Cardiac septum (tissue), 1 donor: ENCODE results near the gene MDN1. TPM values are rescaled to one million over a fixed set of nuclear protein-coding genes. Genes with fewer than 3 reads are reported as not detected.
"Not testable (repeated sequence)": the region's sequence is repeated elsewhere in the genome, so short reads cannot be mapped to it uniquely, and the experiment has no call there.

ENCODE experiments used
- DNase-seq: peaks from one replicate; pipeline ENCODE4 v3.0.0-alpha.2; 2020; ENCODE audit warnings: low spot score
- intact Hi-C: fragments of 100-400 bp; cut with DNase I; formaldehyde crosslinking; loops from one replicate; pipeline ENCODE4 v1.14.0; 2022
- total RNA-seq: library from RNA; stranded (reverse); fragmentation: NEBNext Ultra II Directional; extraction: Animal tissue kit (Norgen Biotek cat#: 25700); gene quantifications from one replicate; pipeline ENCODE4 v1.2.1, GENCODE V29; 2021
- donor health status: DM: no; HTN: no; CAD: no.

Gene MDN1
- total RNA-seq, 1 donor from 2014 or later = 21.1 TPM

- intact Hi-C loops = no loop called here
Measured at GRCh38 chr6:89828988-89829471, 9.4 kb upstream of the MDN1 start.

DNA sequence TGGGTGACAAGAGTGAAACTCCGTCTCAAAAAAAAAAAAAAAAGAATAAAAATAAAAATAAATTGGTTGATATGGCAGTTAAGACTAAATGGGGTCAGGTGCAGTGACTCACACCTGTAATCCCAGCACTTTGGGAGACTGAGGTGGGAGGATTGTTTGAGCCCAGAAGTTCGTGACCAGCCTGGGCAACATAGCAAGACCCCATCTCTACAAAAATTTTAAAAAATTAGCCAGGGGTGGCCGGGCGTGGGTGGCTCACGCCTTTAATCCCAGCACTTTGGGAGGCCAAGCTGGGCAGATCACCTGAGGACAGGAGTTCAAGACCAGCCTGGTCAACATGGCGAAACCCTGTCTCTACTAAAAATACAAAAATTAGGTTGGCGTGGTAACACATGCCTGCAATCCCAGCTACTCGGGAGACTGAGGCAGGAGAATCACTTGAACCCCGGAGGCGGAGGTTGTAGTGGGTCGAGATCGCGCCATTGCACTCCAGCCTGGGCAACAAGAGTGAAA, 8.9 kb upstream of the MDN1 start:
- DNase-seq, intact Hi-C loops: not testable (repeated sequence)

More at GRCh38 chr6:89828988-89829471, 9.4 kb upstream of the MDN1 start:
- DNase-seq = no peak

GRCh38 chr6:89826029-89826528, 6.5 kb upstream of the MDN1 start:
- intact Hi-C loops = no loop called here
- no peak for DNase-seq

- no peak for DNase-seq
- intact Hi-C loops = no loop called here
Measured at GRCh38 chr6:89818977-89819335, 638 bp downstream of the MDN1 start.

GRCh38 chr6:89817481-89817880, 2.1 kb downstream of the MDN1 start:
- intact Hi-C loops = no loop called here
- no peak for DNase-seq

GRCh38 chr6:89813422-89813821, 6.2 kb downstream of the MDN1 start:
- DNase-seq, intact Hi-C loops: not testable (repeated sequence)

DNA sequence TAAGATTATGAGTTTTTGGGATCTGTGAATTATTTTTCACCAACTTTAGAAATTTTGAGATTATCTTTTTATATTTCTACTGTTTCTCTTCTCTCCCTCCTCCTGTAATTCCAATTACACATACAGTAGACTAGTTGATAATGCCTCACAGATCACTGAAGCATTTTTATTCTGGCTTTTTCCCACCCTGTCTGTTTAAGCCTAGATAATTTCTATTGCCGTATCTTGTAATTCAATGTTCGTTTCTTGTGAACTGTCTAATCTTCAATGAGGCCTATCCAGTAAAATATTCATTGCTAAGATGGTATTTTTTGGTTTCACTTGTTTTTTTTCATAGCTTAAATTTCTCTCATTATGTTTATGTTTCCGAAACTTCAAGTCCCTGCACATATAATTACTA, 12.0 kb downstream of the MDN1 start:
- intact Hi-C loops = no loop called here
- no peak for DNase-seq

DNA sequence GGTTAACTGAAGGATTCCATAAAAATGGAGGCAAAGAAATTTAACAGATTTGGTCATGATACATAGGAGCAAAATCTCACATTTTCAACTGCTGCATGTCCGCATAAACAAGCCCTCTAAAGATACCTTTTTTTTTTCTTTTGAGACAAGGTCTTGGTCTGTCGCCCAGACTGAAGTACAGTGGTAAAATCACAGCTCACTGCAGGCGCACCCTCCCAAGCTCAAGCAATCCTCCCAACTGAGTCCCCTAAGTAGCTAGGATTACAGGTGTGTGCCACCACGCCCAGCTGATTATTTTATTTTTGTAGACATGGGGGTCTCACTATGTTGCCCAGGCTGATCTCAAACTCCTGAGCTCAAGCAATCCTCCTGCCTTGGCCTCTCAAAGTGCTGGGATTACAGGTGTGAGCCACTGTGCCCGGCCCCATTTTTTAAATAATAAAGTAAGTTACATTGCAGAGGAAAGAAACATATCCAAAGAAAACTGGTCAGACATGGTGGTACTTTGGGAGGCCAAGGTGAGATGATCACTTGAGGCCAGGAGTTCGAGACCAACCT, 13.7 kb downstream of the MDN1 start:
- intact Hi-C loops = no loop called here
- DNase-seq = no peak

GRCh38 chr6:89803271-89803670, 16.3 kb downstream of the MDN1 start:
- no peak for DNase-seq
- intact Hi-C loops = no loop called here

DNA sequence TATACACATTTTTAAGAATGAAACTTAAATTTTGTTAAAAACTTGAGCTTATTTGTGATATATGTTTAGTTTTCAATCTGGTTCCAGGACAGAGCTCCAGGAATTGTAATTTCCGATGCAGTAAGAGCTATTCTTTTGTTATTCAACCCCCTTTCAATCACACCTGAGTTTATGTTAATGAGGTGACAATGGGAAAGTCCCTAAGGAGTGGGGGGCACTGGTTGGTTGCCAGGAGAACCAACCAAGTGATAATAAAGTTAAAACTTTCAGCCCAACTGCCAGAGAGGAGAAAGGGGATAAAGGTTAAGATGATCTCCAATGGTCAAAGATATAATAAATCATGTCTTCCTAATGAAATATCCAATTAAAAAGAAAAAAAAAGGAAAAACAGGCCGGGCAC, 19.8 kb downstream of the MDN1 start:
- intact Hi-C loops = no loop called here
- no peak for DNase-seq

DNA sequence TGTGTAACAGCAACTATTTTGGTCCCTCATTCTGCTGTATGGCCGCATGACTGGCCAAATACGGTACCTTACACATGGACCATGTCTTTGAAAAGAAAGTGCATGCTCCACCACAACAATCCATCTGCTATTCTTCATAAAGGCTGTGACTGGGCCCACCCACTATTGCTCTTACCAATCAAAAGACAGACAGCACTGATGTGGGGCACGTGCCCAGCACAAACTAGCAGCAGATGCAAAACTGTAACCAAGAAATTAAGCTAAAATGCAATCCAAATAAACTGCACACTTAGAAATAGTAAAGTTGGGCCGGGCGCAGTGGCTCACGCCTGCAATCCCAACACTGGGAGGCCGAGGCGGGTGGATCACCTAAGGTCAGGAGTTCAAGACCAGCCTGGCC, 20.5 kb downstream of the MDN1 start:
- no peak for DNase-seq

GRCh38 chr6:89797317-89797716, 22.3 kb downstream of the MDN1 start:
- no peak for DNase-seq
- intact Hi-C loops = no loop called here

More for the DNA sequence above, 20.5 kb downstream of the MDN1 start:
- intact Hi-C loops = no loop called here

DNA sequence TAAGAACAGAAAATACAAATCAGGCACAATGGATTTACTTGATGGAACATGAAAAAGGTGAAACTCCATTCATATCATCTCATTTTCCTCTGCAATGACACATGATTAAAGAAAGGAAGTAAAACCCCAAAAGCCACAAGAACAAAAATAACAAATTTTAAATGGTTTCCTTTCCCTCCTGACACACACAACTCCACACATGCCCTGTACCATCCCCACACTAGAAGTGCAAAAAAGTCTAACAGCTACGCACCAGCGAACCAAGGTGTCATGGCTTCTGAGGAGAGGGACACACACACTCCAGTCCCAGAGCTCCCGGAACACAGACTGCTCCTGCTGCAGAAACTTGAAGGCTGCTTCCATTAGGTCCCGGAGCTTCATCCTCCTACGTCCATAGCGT, 25.3 kb downstream of the MDN1 start:
- DNase-seq = no peak
- intact Hi-C loops = no loop called here

- DNase-seq = no peak
- intact Hi-C loops = no loop called here
Measured at GRCh38 chr6:89793586-89793985, 26.0 kb downstream of the MDN1 start.

DNA sequence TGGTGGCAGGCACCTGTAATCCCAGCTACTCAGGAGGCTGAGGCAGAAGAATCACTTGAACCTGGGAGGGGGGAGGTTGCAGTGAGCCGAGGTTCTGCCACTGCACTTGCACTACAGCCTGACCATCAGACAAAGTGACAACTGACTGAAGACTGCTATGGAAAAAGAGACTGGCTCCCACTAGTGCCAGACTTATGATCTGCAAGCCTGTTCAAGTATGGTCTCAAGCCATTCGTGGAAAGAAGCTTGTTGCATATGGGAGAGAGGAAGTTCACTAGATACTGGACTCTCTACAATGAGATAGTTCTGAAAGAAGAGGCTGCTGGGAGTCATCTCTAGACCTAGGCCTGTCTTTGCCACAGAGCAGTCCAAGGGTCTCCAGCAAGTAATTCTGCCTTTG, 26.7 kb downstream of the MDN1 start:
- DNase-seq = no peak
- intact Hi-C loops = no loop called here

- intact Hi-C loops = no loop called here
- no peak for DNase-seq
Measured at GRCh38 chr6:89790403-89790802, 29.2 kb downstream of the MDN1 start.

GRCh38 chr6:89789980-89790379, 29.6 kb downstream of the MDN1 start:
- intact Hi-C loops = no loop called here
- DNase-seq = no peak

GRCh38 chr6:89787660-89788328, 31.8 kb downstream of the MDN1 start:
- DNase-seq = no peak
- intact Hi-C loops = no loop called here

GRCh38 chr6:89786970-89787369, 32.6 kb downstream of the MDN1 start:
- intact Hi-C loops = no loop called here
- DNase-seq = no peak

DNA sequence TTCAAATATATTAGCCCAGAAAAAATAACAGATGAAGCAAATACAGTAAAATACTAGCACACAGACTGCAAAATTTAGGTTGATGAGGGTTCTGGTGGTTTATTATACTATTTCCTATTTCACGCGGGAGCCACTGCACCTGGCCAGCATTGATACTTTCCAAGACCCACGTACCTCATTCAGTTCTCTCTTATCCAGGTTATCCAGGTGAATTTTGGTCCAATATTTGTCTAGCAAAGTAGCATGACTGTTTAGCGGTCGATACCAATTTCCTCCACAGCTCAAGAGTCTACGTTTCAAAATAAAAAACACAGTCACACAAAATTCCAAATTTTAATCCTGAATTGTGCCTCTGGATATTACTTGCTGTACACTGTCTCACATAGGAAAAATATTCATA, 34.8 kb downstream of the MDN1 start:
- intact Hi-C loops = no loop called here
- no peak for DNase-seq

DNA sequence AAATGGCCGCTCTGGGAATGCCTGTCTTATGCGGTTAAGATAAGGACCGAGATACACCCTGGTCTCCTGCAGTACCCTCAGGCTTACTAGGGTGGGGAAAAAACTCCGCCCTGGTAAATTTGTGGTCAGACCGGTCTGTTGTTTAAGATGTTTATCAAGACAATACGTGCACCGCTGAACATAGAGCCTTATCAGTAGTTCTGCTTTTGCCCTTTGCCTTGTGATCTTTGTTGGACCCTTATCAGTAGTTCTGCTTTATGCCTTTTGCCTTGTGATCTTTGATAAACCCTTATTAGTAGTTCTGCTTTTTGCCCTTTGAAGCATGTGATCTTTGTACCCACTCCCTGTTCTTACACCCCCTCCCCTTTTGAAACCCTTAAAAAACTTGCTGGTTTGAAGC, 36.3 kb downstream of the MDN1 start:
- DNase-seq, intact Hi-C loops: not testable (repeated sequence)
